Epithelial cell of prostate (primary cell): ENCODE measurements around the gene CMTM6.
"Not testable (repeated sequence)": the region's sequence is repeated elsewhere in the genome, so short reads cannot be mapped to it uniquely, and the experiment has no call there.

Experiments used
- DNase-seq: peaks from one replicate; pipeline ENCODE4 v3.0.0-alpha.2; 2011; ENCODE audit warnings: low read depth, low spot score
- H3K27ac ChIP-seq: fragments of 450-650 bp; 2 replicates; pipeline ENCODE4 v1.5.1; 2017; ENCODE audit warnings: mild to moderate bottlenecking

Gene CMTM6

GRCh38 chr3:32502118-32502945 is at the start of gene CMTM6:
Gene CMTM6 (minus strand): TSS chr3:32502852. CDS start chr3:32502745, 107 bp downstream.
- no peak for DNase-seq
- peak within 1 kb of the TSS; percentile 81 for H3K27ac ChIP-seq

- no peak overlapping the region for H3K27ac ChIP-seq
- no peak for DNase-seq
These were observed 49.4 kb upstream of the CMTM6 start for GRCh38 chr3:32552013-32552412.

GRCh38 chr3:32551496-32551895 is 48.8 kb upstream of the CMTM6 start:
- no peak for DNase-seq
- no peak overlapping the region for H3K27ac ChIP-seq

GRCh38 chr3:32551087-32551486 is 48.4 kb upstream of the CMTM6 start:
- DNase-seq: no peak
- no peak overlapping the region for H3K27ac ChIP-seq

GRCh38 chr3:32545305-32545704 is 42.7 kb upstream of the CMTM6 start:
- no peak overlapping the region for H3K27ac ChIP-seq
- DNase-seq: no peak

- H3K27ac ChIP-seq: no peak overlapping the region
- DNase-seq: no peak
These were observed 42.2 kb upstream of the CMTM6 start for GRCh38 chr3:32544894-32545293.

GRCh38 chr3:32542807-32543206 is 40.2 kb upstream of the CMTM6 start:
- no peak for DNase-seq
- no peak overlapping the region for H3K27ac ChIP-seq

- no peak for DNase-seq
These were observed 38.2 kb upstream of the CMTM6 start for GRCh38 chr3:32540899-32541298.

GRCh38 chr3:32532434-32532833 is 29.8 kb upstream of the CMTM6 start:
- H3K27ac ChIP-seq: no peak overlapping the region
- DNase-seq: no peak

More at GRCh38 chr3:32540899-32541298, 38.2 kb upstream of the CMTM6 start:
- H3K27ac ChIP-seq: no peak overlapping the region

GRCh38 chr3:32531010-32531647 is 28.5 kb upstream of the CMTM6 start:
- no peak for DNase-seq
- no peak overlapping the region for H3K27ac ChIP-seq

- DNase-seq: no peak
- no peak overlapping the region for H3K27ac ChIP-seq
These were observed 23.1 kb upstream of the CMTM6 start for GRCh38 chr3:32525720-32526119.

- DNase-seq: no peak
These were observed 20.0 kb upstream of the CMTM6 start for GRCh38 chr3:32522682-32523081.

GRCh38 chr3:32518921-32519320 is 16.3 kb upstream of the CMTM6 start:
- DNase-seq, H3K27ac ChIP-seq: not testable (repeated sequence)

More at GRCh38 chr3:32522682-32523081, 20.0 kb upstream of the CMTM6 start:
- no peak overlapping the region for H3K27ac ChIP-seq

GRCh38 chr3:32516751-32517150 is 14.1 kb upstream of the CMTM6 start:
- H3K27ac ChIP-seq, DNase-seq: not testable (repeated sequence)

- no peak for DNase-seq
- no peak overlapping the region for H3K27ac ChIP-seq
These were observed 8.4 kb upstream of the CMTM6 start for GRCh38 chr3:32511005-32511404.

GRCh38 chr3:32510075-32510724 is 7.5 kb upstream of the CMTM6 start:
- DNase-seq: no peak
- no peak overlapping the region for H3K27ac ChIP-seq

GRCh38 chr3:32508711-32509110 is 6.1 kb upstream of the CMTM6 start:
- DNase-seq: no peak
- H3K27ac ChIP-seq: no peak overlapping the region

GRCh38 chr3:32506466-32506865 is 3.8 kb upstream of the CMTM6 start:
- no peak for DNase-seq
- no peak overlapping the region for H3K27ac ChIP-seq

- no peak for DNase-seq
These were observed 264 bp upstream of the CMTM6 start for GRCh38 chr3:32502946-32503286.

GRCh38 chr3:32501783-32502117 is 902 bp downstream of the CMTM6 start:
- DNase-seq: no peak
- H3K27ac ChIP-seq: peak overlapping the region; percentile 81

More at GRCh38 chr3:32502946-32503286, 264 bp upstream of the CMTM6 start:
- peak overlapping the region; percentile 81 for H3K27ac ChIP-seq
